ENCODE measurements around the gene SPINDOC.

The SPINDOC gene

DNA sequence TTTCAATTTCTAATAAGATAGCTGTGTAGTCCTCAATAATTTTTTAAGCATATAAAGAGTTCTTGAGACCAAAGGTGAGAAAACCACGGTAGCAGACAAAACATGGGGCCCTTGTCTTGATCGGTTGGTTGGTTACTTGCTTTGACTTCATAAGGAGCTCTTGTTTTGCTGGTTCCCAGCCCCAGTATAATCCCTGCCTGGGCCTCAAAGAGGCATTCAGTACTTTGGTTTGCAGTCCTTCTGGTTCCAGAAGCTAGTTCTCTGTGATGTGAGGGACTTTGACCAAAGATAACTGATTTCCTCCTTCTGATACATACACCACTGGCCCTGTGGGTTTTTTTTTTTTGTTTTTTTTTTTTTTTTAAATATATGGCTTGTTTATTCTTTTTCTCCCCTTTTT is 42.7 kb downstream of the SPINDOC start:
- TF ChIP-seq, protein P1, sequence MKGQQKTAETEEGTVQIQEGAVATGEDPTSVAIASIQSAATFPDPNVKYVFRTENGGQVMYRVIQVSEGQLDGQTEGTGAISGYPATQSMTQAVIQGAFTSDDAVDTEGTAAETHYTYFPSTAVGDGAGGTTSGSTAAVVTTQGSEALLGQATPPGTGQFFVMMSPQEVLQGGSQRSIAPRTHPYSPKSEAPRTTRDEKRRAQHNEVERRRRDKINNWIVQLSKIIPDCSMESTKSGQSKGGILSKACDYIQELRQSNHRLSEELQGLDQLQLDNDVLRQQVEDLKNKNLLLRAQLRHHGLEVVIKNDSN (IDR thresholded peaks at IDR 0.05): no peak
- TF ChIP-seq TCF12 (IDR thresholded peaks at IDR 0.05; ENCODE audit: low read depth) (no peak), YY1 (IDR thresholded peaks at IDR 0.05; ENCODE audit: low read depth) (no peak), NFIC (IDR thresholded peaks at IDR 0.05) (no peak), ZBTB7A (IDR thresholded peaks at IDR 0.05; ENCODE audit: low read depth) (no peak), EGR1 (IDR thresholded peaks at IDR 0.05) (no peak), EP300 (IDR thresholded peaks at IDR 0.05; ENCODE audit: borderline replicate concordance) (no peak), CEBPB (IDR thresholded peaks at IDR 0.05) (no peak), TAF1 (IDR thresholded peaks at IDR 0.05; ENCODE audit: low read depth) (no peak), TEAD4 (IDR thresholded peaks at IDR 0.05) (no peak), CREB1 (IDR thresholded peaks at IDR 0.05; ENCODE audit: low read depth) (no peak), RAD21 (IDR thresholded peaks at IDR 0.05; ENCODE audit: low read depth) (no peak), FOXM1 (IDR thresholded peaks at IDR 0.05; ENCODE audit: borderline replicate concordance, low read depth) (no peak)
- TF ChIP-seq, protein P2, sequence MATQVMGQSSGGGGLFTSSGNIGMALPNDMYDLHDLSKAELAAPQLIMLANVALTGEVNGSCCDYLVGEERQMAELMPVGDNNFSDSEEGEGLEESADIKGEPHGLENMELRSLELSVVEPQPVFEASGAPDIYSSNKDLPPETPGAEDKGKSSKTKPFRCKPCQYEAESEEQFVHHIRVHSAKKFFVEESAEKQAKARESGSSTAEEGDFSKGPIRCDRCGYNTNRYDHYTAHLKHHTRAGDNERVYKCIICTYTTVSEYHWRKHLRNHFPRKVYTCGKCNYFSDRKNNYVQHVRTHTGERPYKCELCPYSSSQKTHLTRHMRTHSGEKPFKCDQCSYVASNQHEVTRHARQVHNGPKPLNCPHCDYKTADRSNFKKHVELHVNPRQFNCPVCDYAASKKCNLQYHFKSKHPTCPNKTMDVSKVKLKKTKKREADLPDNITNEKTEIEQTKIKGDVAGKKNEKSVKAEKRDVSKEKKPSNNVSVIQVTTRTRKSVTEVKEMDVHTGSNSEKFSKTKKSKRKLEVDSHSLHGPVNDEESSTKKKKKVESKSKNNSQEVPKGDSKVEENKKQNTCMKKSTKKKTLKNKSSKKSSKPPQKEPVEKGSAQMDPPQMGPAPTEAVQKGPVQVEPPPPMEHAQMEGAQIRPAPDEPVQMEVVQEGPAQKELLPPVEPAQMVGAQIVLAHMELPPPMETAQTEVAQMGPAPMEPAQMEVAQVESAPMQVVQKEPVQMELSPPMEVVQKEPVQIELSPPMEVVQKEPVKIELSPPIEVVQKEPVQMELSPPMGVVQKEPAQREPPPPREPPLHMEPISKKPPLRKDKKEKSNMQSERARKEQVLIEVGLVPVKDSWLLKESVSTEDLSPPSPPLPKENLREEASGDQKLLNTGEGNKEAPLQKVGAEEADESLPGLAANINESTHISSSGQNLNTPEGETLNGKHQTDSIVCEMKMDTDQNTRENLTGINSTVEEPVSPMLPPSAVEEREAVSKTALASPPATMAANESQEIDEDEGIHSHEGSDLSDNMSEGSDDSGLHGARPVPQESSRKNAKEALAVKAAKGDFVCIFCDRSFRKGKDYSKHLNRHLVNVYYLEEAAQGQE (IDR thresholded peaks at IDR 0.05; ENCODE audit: low read depth): no peak
- TF ChIP-seq, protein P3, sequence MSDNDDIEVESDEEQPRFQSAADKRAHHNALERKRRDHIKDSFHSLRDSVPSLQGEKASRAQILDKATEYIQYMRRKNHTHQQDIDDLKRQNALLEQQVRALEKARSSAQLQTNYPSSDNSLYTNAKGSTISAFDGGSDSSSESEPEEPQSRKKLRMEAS (IDR thresholded peaks at IDR 0.05): no peak

DNA sequence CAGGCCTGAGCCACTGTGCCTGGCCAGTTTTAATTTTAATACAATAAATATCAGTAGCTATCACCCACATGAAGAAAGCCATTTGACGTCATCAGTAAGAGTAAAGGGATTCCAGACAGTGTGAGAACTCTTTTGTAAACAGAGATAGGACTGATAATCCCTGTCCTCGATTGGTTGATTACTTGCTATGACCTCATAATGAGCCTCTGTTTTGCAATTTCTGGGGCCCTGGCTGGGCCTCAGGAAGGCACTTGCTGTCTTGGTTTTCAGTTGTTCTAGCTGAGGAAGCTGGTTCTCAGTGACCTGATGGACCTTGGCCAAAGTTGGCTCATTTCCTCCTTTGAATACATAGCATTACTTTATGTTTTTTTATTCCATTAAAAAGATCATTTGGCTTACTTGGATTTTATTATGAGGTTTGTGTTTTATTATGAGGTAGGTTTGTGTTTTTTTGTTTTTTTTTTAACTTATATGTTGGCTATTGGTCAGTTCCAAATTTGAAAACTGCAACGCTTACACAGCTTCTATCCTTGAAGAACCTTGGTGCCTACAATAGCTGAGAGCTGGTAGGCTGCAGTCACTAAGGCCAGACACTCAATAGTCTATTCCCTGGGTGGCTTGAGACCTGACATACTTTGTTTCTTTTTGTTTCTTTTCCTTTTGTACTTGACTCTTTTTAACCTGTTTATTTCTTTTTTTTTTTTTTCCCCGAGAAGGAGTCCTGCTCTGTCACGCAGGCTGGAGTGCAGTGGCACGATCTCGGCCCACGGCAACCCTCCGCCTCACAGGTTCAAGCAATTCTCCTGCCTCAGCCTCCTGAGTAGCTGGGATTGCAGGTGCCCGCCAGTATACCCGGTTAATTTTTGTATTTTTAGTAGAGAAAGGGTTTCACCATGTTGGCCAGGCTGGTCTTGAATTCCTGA is 45.6 kb downstream of the SPINDOC start:
- peak; percentile 56; the same call in 1 of the 2 replicates for TF ChIP-seq CEBPB (IDR thresholded peaks at IDR 0.05)
- TF ChIP-seq CREB1 (IDR thresholded peaks at IDR 0.05; ENCODE audit: low read depth): no peak
- no peak for TF ChIP-seq FOXM1 (IDR thresholded peaks at IDR 0.05; ENCODE audit: borderline replicate concordance, low read depth)

DNA sequence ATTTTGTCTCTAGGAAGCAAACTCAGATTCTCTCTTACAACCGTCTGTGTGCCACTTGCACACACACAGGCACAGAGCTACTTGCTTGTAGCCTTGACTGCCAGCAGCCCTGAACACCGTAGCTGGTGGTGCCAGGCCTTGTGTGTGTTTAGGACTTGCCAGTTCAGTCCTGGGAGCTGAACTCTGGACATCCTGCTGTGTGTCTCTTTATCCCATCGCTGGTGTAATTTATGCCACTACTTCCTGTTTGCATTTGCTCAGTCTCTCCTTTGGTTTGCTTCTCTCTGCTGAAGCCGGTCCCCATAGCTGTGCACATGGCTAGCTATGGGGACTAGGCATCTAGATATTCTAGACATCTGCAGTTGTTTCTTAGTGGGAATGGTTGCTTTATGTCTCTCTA is 49.7 kb downstream of the SPINDOC start:
- TF ChIP-seq EGR1 (IDR thresholded peaks at IDR 0.05) (no peak), ZBTB7A (IDR thresholded peaks at IDR 0.05; ENCODE audit: low read depth) (no peak), FOXM1 (IDR thresholded peaks at IDR 0.05; ENCODE audit: borderline replicate concordance, low read depth) (no peak), NFIC (IDR thresholded peaks at IDR 0.05) (no peak), TEAD4 (IDR thresholded peaks at IDR 0.05) (no peak)
- TF ChIP-seq, protein P3 (IDR thresholded peaks at IDR 0.05): no peak
- TF ChIP-seq, protein P1 (IDR thresholded peaks at IDR 0.05): no peak
- TF ChIP-seq, protein P2 (IDR thresholded peaks at IDR 0.05; ENCODE audit: low read depth): no peak

DNA sequence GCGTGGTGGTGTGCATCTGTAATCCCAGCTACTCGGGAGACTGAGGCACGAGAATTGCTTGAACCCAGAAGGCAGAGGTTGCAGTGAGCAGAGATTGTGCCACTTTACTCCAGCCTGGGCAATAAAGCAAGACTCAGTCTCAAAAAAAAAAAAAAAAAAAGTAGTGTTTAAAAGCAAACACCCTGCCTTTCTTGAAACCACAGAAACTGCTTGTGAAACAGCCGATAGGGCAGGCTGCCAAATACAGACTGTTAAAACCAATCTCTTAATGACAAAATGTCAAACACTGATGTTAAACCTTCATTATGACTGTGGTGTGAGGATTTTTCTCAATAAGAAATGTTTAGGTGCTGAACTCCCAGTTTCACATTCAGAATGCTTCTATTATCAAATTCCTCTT is 53.0 kb downstream of the SPINDOC start:
- TF ChIP-seq CEBPB (IDR thresholded peaks at IDR 0.05) (no peak), YY1 (IDR thresholded peaks at IDR 0.05; ENCODE audit: low read depth) (no peak), TCF12 (IDR thresholded peaks at IDR 0.05; ENCODE audit: low read depth) (no peak), EGR1 (IDR thresholded peaks at IDR 0.05) (no peak), FOXM1 (IDR thresholded peaks at IDR 0.05; ENCODE audit: borderline replicate concordance, low read depth) (no peak)
- TF ChIP-seq, protein P2 (IDR thresholded peaks at IDR 0.05; ENCODE audit: low read depth): no peak
